Measurements from ENCODE around the gene PLPP4. TPM values are rescaled to one million over a fixed set of nuclear protein-coding genes. Genes with fewer than 3 reads are reported as not detected.

Gene PLPP4
- total RNA-seq, 1 experiment from 2014 or later = 10.7 TPM

- no peak overlapping the region for H3K4me3 ChIP-seq (ENCODE audit: low read length)
- no peaks in the 10 kb centered on the region for H3K27me3 ChIP-seq (ENCODE audit: low read length)
- CTCF ChIA-PET = no interaction called here
- no peaks in the 10 kb centered on the region for H4K20me1 ChIP-seq (ENCODE audit: low read length)
- TF ChIP-seq EZH2 (IDR thresholded peaks at IDR 0.05; ENCODE audit: low read length, unreplicated experiment) = no peak
- TF ChIP-seq CTCF (conservative IDR thresholded peaks at IDR 0.05; ENCODE audit: low read depth, low read length) = no peak
- TF ChIP-seq EZH2phosphoT487 (IDR thresholded peaks at IDR 0.05; ENCODE audit: borderline replicate concordance, low read length) = no peak
- intact Hi-C loops (cut with micrococcal nuclease) = no loop called here
- peaks cover 39% of the 10 kb centered on the region for H3K4me1 ChIP-seq (ENCODE audit: insufficient read depth, low read length)
- DNase-seq (no peak), ATAC-seq (no peak)
- H3K9ac ChIP-seq (ENCODE audit: low read length) = no peak overlapping the region
- H3K9me2 ChIP-seq (replicated peaks; ENCODE audit: low read length) = no peaks in the 10 kb centered on the region
- BruUV-seq (replicated peaks) = no TSS peak
- H3F3A ChIP-seq (ENCODE audit: low read length, unreplicated experiment) = no peaks in the 10 kb centered on the region
- POLR2A ChIA-PET (ENCODE audit: unreplicated experiment) = no interaction called here
- no peak overlapping the region for H2AFZ ChIP-seq (ENCODE audit: low read length)
- no peaks in the 10 kb centered on the region for H3K36me3 ChIP-seq (ENCODE audit: low read depth, low read length)
- H3K9me3 ChIP-seq (ENCODE audit: low read length) = no peaks in the 10 kb centered on the region
- no peak overlapping the region for H3K27ac ChIP-seq (ENCODE audit: low read length)
- H3K79me2 ChIP-seq (ENCODE audit: low read length) = no peaks in the 10 kb centered on the region
- H3K4me2 ChIP-seq (ENCODE audit: low read length) = no peak overlapping the region
Observed at GRCh38 chr10:120609006-120609405, 152.0 kb downstream of the PLPP4 start.

GRCh38 chr10:120610791-120611190 is 153.8 kb downstream of the PLPP4 start:
- intact Hi-C loops (cut with micrococcal nuclease) = no loop called here
- no TSS peak for BruUV-seq (replicated peaks)

More at GRCh38 chr10:120610791-120611190, 153.8 kb downstream of the PLPP4 start:
- DNase-seq (no peak), ATAC-seq (no peak)
- ChIA-PET POLR2A (ENCODE audit: unreplicated experiment) (no interaction called here), CTCF (no interaction called here)
- Histone ChIP-seq H3K9me2 (replicated peaks; ENCODE audit: low read length) (no peaks in the 10 kb centered on the region), H3K79me2 (ENCODE audit: low read length) (no peaks in the 10 kb centered on the region), H3K27ac (ENCODE audit: low read length) (no peak overlapping the region), H4K20me1 (ENCODE audit: low read length) (no peaks in the 10 kb centered on the region), H3K4me2 (ENCODE audit: low read length) (no peak overlapping the region), H3K4me3 (ENCODE audit: low read length) (no peak overlapping the region), H3K9me3 (ENCODE audit: low read length) (no peaks in the 10 kb centered on the region), H3K4me1 (ENCODE audit: insufficient read depth, low read length) (peaks cover 39% of the 10 kb centered on the region), H3K27me3 (ENCODE audit: low read length) (no peaks in the 10 kb centered on the region), H3K36me3 (ENCODE audit: low read depth, low read length) (no peaks in the 10 kb centered on the region), H3K9ac (ENCODE audit: low read length) (no peak overlapping the region), H2AFZ (ENCODE audit: low read length) (no peak overlapping the region), H3F3A (ENCODE audit: low read length, unreplicated experiment) (no peaks in the 10 kb centered on the region)
- TF ChIP-seq CTCF (conservative IDR thresholded peaks at IDR 0.05; ENCODE audit: low read depth, low read length) = no peak
- no peak for TF ChIP-seq EZH2phosphoT487 (IDR thresholded peaks at IDR 0.05; ENCODE audit: borderline replicate concordance, low read length)
- TF ChIP-seq EZH2 (IDR thresholded peaks at IDR 0.05; ENCODE audit: low read length, unreplicated experiment) = no peak

Data from PC-3 (cell line).